ENCODE measurements around the gene RFX3. TPM values are rescaled to one million over a fixed set of nuclear protein-coding genes. Genes with fewer than 3 reads are reported as not detected.

Gene RFX3
- total RNA-seq, 1 experiment from 2014 or later = 5.7 TPM

GRCh38 chr9:3478549-3478953, 47.2 kb downstream of the RFX3 start:
- H3K27ac ChIP-seq (ENCODE audit: low read length) = no peak overlapping the region
- H3K36me3 ChIP-seq (ENCODE audit: control insufficient read depth, insufficient read depth, low read length) = no peaks in the 10 kb centered on the region
- ATAC-seq = no peak
- ChIA-PET CTCF (no interaction called here), POLR2A (no interaction called here)
- no TSS peak for BruUV-seq (replicated peaks)
- no peak overlapping the region for H3K4me3 ChIP-seq (ENCODE audit: low read depth in 2 of 2, low read length in 2 of 2)
- DNase-seq (ENCODE audit: low read depth, low spot score) = no peak
- no peaks in the 10 kb centered on the region for H3K4me1 ChIP-seq (ENCODE audit: control insufficient read depth, insufficient read depth, low read length)
- H3K27me3 ChIP-seq (ENCODE audit: control insufficient read depth, insufficient read depth, low read length) = no peaks in the 10 kb centered on the region
- TF ChIP-seq REST (IDR thresholded peaks at IDR 0.05; ENCODE audit: insufficient read depth in 1 of 2, low read depth in 2 of 2, low read length in 1 of 2) (no peak), SIN3A (IDR thresholded peaks at IDR 0.05; ENCODE audit: borderline replicate concordance, insufficient read depth, low read depth, low read length) (no peak), POLR2AphosphoS5 (IDR thresholded peaks at IDR 0.05; ENCODE audit: low read depth, low read length) (no peak), CTCF (IDR thresholded peaks at IDR 0.05) (no peak), TCF7L2 (IDR thresholded peaks at IDR 0.05; ENCODE audit: low read depth, low read length) (no peak)
- H3K9me3 ChIP-seq (ENCODE audit: control insufficient read depth, insufficient read depth, low read depth, low read length) = no peaks in the 10 kb centered on the region
- intact Hi-C loops (cut with micrococcal nuclease; ENCODE audit: unreplicated experiment) (no loop called here), in situ Hi-C loops (cut with HindIII; ENCODE audit: low pct_unique_long_range_greater_than_20kb, low sequenced_read_pairs) (no loop called here)

- no peak for TF ChIP-seq REST (IDR thresholded peaks at IDR 0.05; ENCODE audit: insufficient read depth in 1 of 2, low read depth in 2 of 2, low read length in 1 of 2)
- in situ Hi-C loops (cut with HindIII; ENCODE audit: low pct_unique_long_range_greater_than_20kb, low sequenced_read_pairs) = no loop called here
- intact Hi-C loops (cut with micrococcal nuclease; ENCODE audit: unreplicated experiment) = no loop called here
- no peak overlapping the region for H3K27ac ChIP-seq (ENCODE audit: low read length)
- DNase-seq (ENCODE audit: low read depth, low spot score) (no peak), ATAC-seq (no peak)
- H3K36me3 ChIP-seq (ENCODE audit: control insufficient read depth, insufficient read depth, low read length) = no peaks in the 10 kb centered on the region
- ChIA-PET CTCF (no interaction called here), POLR2A (no interaction called here)
- no peaks in the 10 kb centered on the region for H3K9me3 ChIP-seq (ENCODE audit: control insufficient read depth, insufficient read depth, low read depth, low read length)
- no peak overlapping the region for H3K4me3 ChIP-seq (ENCODE audit: low read depth in 2 of 2, low read length in 2 of 2)
- BruUV-seq (replicated peaks) = no TSS peak
- no peaks in the 10 kb centered on the region for H3K4me1 ChIP-seq (ENCODE audit: control insufficient read depth, insufficient read depth, low read length)
- H3K27me3 ChIP-seq (ENCODE audit: control insufficient read depth, insufficient read depth, low read length) = no peaks in the 10 kb centered on the region
These were observed 48.5 kb downstream of the RFX3 start for GRCh38 chr9:3477236-3477834.

Measured in Panc1 (cell line).